MG63 (cell line): Measurements from ENCODE around the gene IGSF21. TPM values are rescaled to one million over a fixed set of nuclear protein-coding genes. Genes with fewer than 3 reads are reported as not detected.
"Not testable (repeated sequence)": the region's sequence is repeated elsewhere in the genome, so short reads cannot be mapped to it uniquely, and the experiment has no call there.

Source experiments
- DNase-seq: peaks from one replicate; pipeline ENCODE4 v3.0.0-alpha.2; 2020
- H3K27me3 ChIP-seq: fragments of 250-450 bp; sonication (Bioruptor Pico); 2 replicates; pipeline ENCODE4 v1.5.1; 2020; ENCODE audit warnings: mild to moderate bottlenecking, moderate library complexity
- H3K36me3 ChIP-seq: fragments of 250-450 bp; sonication (Bioruptor Pico); 2 replicates; pipeline ENCODE4 v1.5.1; 2020; ENCODE audit warnings: mild to moderate bottlenecking, moderate library complexity
- H3K4me3 ChIP-seq: fragments of 250-450 bp; sonication (Bioruptor Pico); 2 replicates; pipeline ENCODE4 v1.5.1; 2020; ENCODE audit warnings: mild to moderate bottlenecking, moderate library complexity
- H3K9me3 ChIP-seq: fragments of 250-450 bp; sonication (Bioruptor Pico); 2 replicates; pipeline ENCODE4 v1.5.1; 2020; ENCODE audit warnings: mild to moderate bottlenecking, moderate library complexity
- total RNA-seq: library from RNA; depleted of rRNA; stranded (reverse); fragments of >200 nt; shearing (Covaris generic); gene quantifications from 2 replicates; pipeline ENCODE4 v1.2.3, GENCODE V29; 2014; ENCODE audit warnings: low replicate concordance

Gene IGSF21
- total RNA-seq, 1 experiment from 2014 or later: not detected

DNA sequence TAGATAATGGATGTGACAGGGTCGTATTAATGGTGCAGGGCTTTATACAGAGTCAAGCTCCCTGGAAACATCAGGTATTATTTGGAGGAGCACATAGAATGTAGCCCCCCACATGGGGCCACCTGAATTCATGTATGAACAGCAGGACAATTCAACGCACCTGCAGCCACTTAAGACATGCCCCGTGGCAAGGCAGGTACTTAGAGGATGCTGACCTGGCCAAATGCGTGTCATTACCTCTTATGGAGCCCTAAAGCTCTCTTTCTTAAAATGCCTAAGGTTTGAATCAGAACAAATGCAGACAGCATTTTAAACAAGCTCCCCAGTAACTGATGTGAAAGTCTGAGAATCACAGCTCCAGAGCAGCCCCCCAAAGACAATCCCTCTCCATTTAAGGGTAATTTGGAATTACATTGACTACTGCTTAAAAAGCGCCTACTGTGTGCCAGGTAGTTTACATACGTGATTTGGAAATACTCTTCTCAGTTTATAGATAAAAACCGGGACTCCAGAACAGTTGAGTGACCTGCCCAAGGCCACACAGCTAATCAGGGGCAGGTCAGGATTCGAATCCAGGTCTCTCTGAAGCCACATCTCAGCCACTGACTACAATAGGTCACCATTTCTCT, 302.1 kb downstream of the IGSF21 start:
- Histone ChIP-seq H3K4me3 (no peak overlapping the region), H3K9me3 (no peaks in the 10 kb centered on the region; the same call in 1 of the 2 replicates), H3K27me3 (no peaks in the 10 kb centered on the region), H3K36me3 (no peaks in the 10 kb centered on the region)
- no peak for DNase-seq

GRCh38 chr1:18410407-18410806, 302.8 kb downstream of the IGSF21 start:
- Histone ChIP-seq H3K4me3 (no peak overlapping the region), H3K36me3 (no peaks in the 10 kb centered on the region), H3K9me3 (no peaks in the 10 kb centered on the region; the same call in 1 of the 2 replicates), H3K27me3 (no peaks in the 10 kb centered on the region)
- no peak for DNase-seq

DNA sequence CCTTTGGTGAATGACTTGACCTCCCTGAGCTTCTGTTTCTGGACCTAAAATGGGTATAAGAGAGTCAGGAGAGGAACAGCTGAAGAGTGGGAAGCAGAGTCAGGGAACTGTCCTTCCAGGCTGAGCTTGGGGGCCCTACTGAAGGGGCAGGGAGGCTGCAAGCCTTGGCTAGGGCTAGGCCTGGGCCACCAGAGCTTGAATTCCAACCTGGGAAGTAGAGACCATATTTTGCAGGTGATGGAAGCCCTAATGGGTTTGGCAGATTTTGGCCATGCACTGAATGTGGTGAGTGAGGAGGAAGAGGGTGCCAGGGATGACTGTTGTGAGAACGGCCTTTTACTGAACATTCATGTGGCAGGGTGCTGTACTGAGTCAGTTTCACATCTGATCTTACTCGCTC, 303.7 kb downstream of the IGSF21 start:
- Histone ChIP-seq H3K36me3 (no peaks in the 10 kb centered on the region), H3K4me3 (no peak overlapping the region), H3K9me3 (no peaks in the 10 kb centered on the region; the same call in 1 of the 2 replicates), H3K27me3 (peaks cover 3% of the 10 kb centered on the region; the same call in 1 of the 2 replicates)
- DNase-seq: no peak

GRCh38 chr1:18411820-18412641, 304.4 kb downstream of the IGSF21 start:
- Histone ChIP-seq H3K36me3 (no peaks in the 10 kb centered on the region), H3K9me3 (no peaks in the 10 kb centered on the region; the same call in 1 of the 2 replicates), H3K4me3 (no peak overlapping the region), H3K27me3 (peaks cover 3% of the 10 kb centered on the region; the same call in 1 of the 2 replicates)
- no peak for DNase-seq

DNA sequence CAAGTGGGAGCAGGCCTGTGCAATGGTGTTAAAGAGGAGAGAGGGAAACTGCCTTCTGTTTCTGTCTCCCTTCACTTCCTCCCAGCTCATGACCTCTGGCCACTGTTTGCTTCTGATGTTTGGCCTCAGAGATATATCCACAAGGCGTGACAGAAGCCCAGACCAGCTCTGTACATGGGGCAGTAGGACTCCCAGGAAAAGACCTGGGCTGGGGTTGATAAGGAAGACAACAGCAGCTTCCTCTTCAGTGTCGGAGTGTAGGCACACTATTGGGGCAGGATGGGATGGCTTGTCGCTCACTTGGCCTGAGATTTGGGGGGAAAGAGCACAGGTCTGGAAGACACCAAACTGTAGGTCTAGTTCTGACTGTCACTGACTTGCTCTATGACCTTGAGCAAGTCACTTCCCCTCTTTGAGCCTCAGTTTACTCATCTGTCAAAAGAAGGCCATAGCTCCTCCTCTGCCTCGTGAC, 305.3 kb downstream of the IGSF21 start:
- Histone ChIP-seq H3K4me3 (no peak overlapping the region), H3K27me3 (peaks cover 3% of the 10 kb centered on the region; the same call in 1 of the 2 replicates), H3K36me3 (no peaks in the 10 kb centered on the region), H3K9me3 (no peaks in the 10 kb centered on the region; the same call in 1 of the 2 replicates)
- DNase-seq: no peak

GRCh38 chr1:18413541-18414305, 306.1 kb downstream of the IGSF21 start:
- no peaks in the 10 kb centered on the region; the same call in 1 of the 2 replicates for H3K9me3 ChIP-seq
- H3K27me3 ChIP-seq: peaks cover 3% of the 10 kb centered on the region; the same call in 1 of the 2 replicates
- no peak for DNase-seq
- no peaks in the 10 kb centered on the region for H3K36me3 ChIP-seq
- H3K4me3 ChIP-seq: no peak overlapping the region

DNA sequence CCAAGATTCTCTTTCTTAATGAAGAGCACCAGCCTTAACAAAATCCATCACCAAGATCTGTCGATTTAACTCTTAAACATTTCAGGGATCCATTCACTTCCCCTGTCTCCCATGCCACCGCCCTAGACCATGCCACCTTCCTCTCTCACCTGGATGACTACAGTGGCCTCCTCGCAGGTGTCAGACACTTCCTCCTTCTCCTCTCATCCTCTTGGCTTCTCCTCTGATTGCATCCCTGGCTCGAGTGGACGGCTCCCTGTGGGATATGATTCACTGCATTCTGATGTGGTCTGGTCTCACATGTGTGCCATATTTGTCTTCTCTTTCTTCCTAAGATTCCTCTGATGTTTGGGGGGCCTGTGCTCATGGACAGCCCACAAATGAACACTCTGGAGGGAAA, 306.7 kb downstream of the IGSF21 start:
- H3K4me3 ChIP-seq: no peak overlapping the region
- H3K27me3 ChIP-seq: peaks cover 3% of the 10 kb centered on the region; the same call in 1 of the 2 replicates
- no peaks in the 10 kb centered on the region for H3K36me3 ChIP-seq
- DNase-seq: no peak
- H3K9me3 ChIP-seq: no peaks in the 10 kb centered on the region; the same call in 1 of the 2 replicates

GRCh38 chr1:18414872-18415447, 307.4 kb downstream of the IGSF21 start:
- no peaks in the 10 kb centered on the region; the same call in 1 of the 2 replicates for H3K9me3 ChIP-seq
- peaks cover 3% of the 10 kb centered on the region; the same call in 1 of the 2 replicates for H3K27me3 ChIP-seq
- no peak overlapping the region for H3K4me3 ChIP-seq
- DNase-seq: no peak
- H3K36me3 ChIP-seq: no peaks in the 10 kb centered on the region

GRCh38 chr1:18415448-18416027, 307.9 kb downstream of the IGSF21 start:
- H3K9me3 ChIP-seq: no peaks in the 10 kb centered on the region; the same call in 1 of the 2 replicates
- peaks cover 3% of the 10 kb centered on the region; the same call in 1 of the 2 replicates for H3K27me3 ChIP-seq
- no peak overlapping the region for H3K4me3 ChIP-seq
- DNase-seq: no peak
- no peaks in the 10 kb centered on the region for H3K36me3 ChIP-seq

GRCh38 chr1:18416126-18416525, 308.5 kb downstream of the IGSF21 start:
- H3K4me3 ChIP-seq: not testable (repeated sequence)

GRCh38 chr1:18417316-18418269, 310.0 kb downstream of the IGSF21 start:
- DNase-seq: no peak
- Histone ChIP-seq H3K9me3 (no peaks in the 10 kb centered on the region), H3K27me3 (peaks cover 3% of the 10 kb centered on the region; the same call in 1 of the 2 replicates), H3K4me3 (no peak overlapping the region), H3K36me3 (no peaks in the 10 kb centered on the region)

More at GRCh38 chr1:18416126-18416525, 308.5 kb downstream of the IGSF21 start:
- H3K9me3 ChIP-seq, H3K36me3 ChIP-seq, H3K27me3 ChIP-seq, DNase-seq: not testable (repeated sequence)

GRCh38 chr1:18419113-18419844, 311.7 kb downstream of the IGSF21 start:
- H3K4me3 ChIP-seq: no peak overlapping the region
- no peaks in the 10 kb centered on the region for H3K36me3 ChIP-seq
- peaks cover 3% of the 10 kb centered on the region; the same call in 1 of the 2 replicates for H3K27me3 ChIP-seq
- no peak for DNase-seq
- H3K9me3 ChIP-seq: no peaks in the 10 kb centered on the region

GRCh38 chr1:18419845-18420184, 312.2 kb downstream of the IGSF21 start:
- peaks cover 3% of the 10 kb centered on the region; the same call in 1 of the 2 replicates for H3K27me3 ChIP-seq
- H3K4me3 ChIP-seq: no peak overlapping the region
- H3K36me3 ChIP-seq: no peaks in the 10 kb centered on the region
- no peak for DNase-seq
- H3K9me3 ChIP-seq: no peaks in the 10 kb centered on the region

GRCh38 chr1:18422076-18422777, 314.6 kb downstream of the IGSF21 start:
- Histone ChIP-seq H3K27me3 (no peaks in the 10 kb centered on the region), H3K9me3 (peaks cover 5% of the 10 kb centered on the region; the same call in 1 of the 2 replicates), H3K4me3 (no peak overlapping the region), H3K36me3 (no peaks in the 10 kb centered on the region)
- DNase-seq: no peak
